NCI-H82 treated with DMSO at 0.1 percent for 48 hours (cell line): ENCODE measurements around the gene CTSW.
"Not testable (repeated sequence)": the region's sequence is repeated elsewhere in the genome, so short reads cannot be mapped to it uniquely, and the experiment has no call there.

Experiments
- DNase-seq: peaks from one replicate; lab custom pipeline; 2025; ENCODE audit not compliant: unreplicated experiment; lab: John Stamatoyannopoulos, UW

The CTSW gene

DNA sequence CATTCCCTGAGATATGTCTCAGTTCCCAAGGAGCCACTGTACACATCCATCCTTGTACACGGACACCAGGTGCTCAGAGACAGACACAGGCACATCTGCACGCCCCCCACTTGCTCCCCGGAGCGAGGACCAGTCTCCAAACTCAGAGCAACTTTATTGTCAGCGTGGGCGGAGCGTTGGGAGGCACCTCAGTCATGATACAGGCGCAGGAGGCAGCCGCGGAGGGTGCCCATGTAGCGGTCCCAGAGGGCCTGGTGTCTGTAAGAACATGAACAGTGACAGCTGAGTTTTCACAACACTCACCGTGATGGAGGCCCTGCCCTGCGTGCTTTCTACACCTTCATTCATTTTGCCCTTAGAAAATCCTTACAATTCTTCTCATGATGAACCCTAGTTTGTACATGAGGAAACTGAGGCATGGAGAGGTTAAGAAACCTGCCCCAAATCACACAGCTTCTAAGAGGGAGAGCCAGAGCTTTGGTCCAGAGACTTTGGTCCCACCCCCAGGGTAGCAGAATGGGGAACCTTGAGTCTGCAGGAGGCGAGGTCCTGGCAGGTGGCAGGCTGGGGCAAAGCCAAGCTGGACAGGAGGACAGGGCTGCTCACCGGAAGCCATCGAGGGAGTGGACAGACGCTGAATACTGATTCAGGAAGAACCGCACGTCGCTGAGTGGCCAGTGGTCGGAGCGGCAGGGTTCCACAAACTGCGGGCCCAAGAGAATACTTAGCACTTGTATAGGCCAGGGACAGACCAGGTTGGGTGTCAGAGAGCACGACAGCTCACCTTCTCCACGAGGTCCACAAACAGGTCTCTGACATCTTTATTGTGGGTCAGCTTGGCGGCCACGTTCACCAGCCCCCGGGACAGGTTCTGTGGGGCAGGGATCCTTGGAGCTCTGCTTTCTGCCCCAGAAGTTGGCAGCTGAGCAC, 4.4 kb downstream of the CTSW start:
- DNase-seq: no peak

DNA sequence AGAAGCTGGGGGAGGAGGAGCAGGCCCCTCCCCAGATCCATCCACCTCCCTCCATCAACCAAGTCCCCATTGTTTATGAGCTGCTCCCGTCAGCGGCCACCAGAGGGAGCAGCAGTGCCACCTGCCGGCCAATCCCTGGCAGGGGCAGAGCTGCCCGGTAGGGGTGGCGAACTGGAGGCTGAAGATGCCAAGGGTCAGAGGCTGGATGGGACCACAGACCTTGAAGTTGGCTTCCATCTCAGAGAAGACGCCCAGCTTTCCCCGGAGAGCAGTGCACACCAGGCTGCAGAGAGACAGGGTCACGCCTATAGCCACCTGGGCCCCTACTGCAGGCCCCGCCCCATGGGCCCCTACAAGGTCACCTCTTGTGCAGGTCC, 5.1 kb downstream of the CTSW start:
- peak; percentile 31 for DNase-seq

DNA sequence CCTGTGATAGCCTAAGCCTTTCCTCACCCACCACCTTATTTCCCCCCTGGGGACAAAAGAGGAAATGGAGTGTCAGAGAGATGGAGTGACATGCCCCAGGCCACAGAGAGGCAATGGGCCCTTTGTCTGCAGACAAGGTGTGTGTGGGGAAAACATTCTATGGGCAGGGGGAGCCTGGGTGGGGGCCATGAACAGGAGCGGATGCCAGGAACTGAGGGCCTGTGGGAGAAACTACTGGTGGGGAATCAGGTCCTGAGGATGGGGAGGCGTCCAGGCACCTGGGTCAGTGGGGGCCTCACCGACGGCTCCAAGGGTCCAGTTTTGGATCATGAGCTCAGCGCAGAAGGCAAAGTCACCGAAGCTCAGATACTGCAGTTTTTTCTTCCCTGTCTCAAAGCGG, 5.6 kb downstream of the CTSW start:
- DNase-seq: no peak

DNA sequence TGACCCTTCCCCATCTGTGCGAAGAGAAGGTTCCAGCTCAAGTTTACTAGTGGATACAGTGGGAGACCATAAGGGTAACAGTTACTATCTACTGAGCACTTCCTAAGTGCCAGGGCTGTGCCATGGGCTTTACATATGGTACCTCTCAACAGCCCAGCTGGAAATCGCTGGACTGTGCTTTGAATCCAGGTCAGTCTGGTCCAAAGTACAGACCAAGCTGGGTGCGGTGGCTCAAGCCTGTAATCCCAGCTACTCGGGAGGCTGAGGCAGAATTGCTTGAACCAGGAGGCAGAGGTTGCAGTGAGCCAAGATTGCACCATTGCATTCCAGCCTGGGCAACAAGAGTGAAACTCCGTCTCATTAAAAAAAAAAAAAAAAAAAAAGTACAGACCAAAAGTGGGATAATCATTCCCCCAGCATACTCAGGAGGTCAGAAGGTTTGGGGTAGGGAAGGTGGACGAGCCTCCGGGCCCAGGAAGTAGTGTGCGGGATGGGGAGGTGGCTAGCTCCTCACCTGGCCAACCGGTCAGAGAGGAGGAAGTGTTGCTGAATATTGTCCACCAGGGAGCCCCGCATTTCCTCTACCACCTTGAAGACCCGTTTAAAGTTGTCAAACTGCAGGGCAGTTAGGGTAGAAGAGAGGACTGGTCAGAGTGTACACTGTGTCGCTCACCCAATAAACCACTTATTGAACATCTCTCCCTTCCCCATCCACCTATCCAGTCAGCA, 6.3 kb downstream of the CTSW start:
- DNase-seq: no peak

DNA sequence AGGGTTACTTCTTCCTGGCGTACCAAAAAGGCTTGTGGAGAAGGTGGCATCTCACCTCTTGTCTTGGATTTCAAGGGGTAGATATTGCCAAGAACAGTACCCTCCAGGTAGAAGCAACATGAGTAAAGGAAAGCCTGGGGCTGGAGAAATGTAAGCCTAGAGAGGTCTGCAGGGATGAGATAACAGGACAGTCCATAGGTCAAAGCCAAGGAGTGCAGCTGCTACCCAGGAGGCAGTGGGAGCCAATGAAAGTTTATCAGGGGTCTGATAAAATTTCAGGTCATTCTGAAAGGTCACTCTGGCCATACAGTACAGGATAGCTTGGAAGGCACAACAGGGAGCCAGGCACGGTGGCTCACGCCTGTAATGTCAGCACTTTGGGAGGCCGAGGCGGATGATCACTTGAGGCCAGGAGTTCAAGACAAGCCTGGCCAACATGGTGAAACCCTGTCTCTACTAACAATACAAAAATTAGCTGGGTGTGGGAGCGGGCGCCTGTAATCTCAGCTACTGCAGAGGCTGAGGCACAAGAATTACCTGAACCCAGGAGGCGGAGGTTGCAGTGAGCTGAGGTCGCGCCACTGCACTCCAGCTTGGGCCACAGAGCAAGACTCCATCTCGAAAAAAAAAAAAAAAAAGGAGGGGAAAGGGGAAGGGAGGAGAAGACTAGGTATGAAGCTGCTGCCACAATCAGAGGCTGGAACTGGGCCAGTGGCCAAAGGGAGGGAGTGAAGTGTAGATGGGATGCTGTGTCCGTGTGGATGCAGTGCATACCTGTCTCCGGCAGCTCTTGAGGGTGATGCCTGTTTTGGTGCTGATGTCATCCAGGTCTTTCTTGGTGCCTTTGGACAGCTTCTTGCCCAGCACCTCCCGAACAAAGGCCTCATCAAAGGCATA, 7.4 kb downstream of the CTSW start:
- no peak for DNase-seq

DNA sequence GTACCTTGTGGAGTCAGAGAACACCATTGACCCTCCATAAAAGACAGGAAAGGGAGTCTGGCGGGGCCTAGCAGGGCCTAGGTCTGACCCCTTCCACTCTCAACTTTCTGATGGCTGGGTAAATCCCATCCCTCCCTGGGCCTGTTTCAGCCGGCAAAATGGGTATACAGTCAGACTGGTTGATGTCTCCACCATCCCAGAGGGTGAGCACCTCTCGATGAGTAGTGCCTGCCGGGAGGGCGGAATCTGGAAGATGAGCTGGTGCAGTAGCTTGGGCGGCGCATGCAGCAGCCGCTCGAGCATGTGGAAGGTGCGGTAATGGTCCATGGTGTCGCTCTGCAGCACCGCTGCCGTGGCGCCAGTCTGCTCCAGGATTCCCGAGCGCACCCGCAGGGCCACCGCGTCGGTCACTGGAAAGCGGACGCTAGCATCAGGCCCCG, 8.1 kb downstream of the CTSW start:
- no peak for DNase-seq

DNA sequence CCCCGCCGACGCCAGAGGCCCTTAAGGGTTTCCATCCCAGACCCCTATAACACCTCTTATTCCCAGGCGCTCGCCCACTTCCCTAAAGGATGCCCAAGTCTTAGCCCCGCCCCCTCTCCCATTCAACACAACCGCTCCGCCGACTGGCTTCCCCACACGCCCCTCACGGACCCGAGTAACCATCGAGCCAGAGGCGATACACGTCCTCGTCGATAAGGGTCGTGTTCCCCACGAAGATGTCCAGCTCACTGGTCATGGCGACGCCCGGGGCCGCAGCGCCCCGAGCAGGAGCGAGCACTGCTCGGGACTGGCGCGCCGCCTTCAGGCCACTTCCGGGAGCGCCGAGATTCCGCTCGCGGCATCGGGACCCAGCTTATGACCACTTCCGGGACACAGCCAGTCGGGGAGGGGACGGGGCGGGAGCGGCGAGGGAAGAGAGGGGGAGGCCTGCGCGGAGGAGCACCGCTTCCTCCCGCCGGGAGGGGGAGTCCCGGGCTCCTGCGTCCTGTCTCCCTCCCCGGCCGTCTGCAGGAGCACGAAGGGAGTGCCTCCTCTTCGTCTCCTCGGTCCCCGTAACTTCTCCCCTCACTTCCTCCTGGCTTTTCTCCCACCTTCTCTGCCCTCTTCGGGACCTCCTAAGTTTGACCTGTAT, 8.7 kb downstream of the CTSW start, which contains the start of gene FIBP:
TSS of gene FIBP (minus strand) at position 309 of the 652 bp plus-strand sequence. CDS start at position 256, 53 bp downstream.
- peak; percentile 76 for DNase-seq

DNA sequence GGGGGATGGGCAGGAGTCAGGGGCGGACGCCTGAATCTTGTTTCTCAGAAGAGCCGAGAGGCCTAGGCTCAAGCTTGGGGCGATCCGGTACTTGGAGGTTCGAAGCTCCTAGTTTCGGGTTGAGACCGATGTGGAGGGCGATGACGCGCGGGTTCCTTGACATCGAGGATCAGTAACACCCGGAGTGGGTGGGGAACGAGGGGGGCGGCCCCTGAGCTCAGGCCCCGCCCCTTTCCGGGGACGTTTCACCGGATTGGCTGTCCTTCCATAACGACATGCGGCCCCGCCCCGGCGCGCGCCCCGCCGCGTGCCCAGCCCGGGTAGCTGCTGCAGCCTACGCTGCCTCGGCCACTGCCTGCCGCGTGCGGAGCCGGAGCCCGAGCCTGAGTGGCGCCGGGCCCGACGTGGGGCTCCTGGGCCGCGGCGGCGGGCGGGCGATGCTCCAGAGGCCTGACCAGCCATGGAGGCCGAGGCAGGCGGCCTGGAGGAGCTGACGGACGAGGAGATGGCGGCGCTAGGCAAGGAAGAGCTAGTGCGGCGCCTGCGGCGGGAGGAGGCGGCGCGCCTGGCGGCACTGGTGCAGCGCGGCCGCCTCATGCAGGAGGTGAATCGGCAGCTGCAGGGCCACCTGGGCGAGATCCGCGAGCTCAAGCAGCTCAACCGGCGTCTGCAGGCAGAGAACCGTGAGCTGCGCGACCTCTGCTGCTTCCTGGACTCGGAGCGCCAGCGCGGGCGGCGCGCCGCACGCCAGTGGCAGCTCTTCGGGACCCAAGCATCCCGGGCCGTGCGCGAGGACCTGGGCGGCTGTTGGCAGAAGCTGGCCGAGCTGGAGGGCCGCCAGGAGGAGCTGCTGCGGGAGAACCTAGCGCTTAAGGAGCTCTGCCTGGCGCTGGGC, 10.9 kb downstream of the CTSW start, which contains the start of gene CCDC85B:
TSS of gene CCDC85B (plus strand) at position 350 of the 895 bp plus-strand sequence. CDS start at position 461, 111 bp downstream.
- peak; percentile 75 for DNase-seq

DNA sequence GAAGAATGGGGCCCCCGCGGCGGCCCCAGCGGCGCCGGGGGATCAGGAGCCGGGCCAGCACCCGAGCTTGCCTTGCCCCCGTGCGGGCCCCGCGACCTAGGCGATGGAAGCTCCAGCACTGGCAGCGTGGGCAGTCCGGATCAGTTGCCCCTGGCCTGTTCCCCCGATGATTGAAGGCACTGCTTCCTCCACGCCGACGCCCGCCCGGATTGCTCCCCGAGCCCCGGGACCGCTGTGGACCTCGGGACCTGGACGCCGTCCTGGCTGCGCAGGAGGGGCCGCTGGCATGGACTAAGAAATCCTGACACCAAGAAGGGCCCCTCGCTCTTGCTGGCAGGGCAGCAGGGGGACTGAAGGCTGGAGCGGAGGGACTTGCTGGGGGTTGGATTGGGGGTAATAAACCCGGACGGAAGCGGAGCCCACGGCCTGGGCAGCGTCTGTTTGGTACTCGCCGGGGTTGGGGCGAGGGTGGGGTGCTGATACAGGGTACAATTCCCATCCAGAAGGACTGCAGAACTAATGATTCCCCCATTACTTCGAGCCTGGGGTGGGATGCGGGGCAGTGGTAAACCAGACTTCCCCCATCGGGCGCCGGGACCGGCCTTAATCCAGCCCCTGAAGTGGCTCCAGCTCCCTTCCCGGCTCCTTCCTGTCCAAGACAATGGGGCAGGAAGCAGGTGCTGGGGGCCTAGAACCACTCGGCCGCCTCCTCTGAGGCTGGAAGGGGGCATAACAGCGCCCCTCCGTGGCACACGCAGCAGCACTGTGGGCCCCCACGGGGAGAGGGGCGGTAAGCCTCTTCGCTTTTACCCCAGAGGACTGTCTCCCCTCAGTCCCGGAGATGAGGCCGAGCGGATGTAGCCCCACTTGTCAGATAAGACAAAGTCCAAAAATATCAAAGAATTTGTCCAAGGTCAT, 11.8 kb downstream of the CTSW start:
- no peak for DNase-seq

DNA sequence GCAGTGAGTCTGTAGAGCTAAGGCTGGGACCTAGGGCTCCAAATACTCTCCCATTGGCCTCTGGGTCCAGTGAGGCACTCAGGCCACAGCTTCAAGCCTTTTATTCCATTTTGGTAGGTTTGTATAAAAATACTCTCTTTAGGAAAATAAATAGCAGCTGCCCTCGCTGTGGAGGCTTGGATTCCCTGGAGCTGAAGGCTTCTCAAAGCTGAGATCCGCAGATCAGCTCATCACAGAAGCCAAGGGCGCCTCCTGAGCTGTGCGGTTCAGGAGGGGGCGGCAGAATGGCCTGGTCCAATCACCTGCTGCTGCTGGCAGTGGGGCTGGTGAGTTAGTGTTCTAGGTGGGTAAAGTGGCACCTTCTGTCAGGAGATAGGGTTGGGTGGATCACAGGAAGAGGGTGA, 12.5 kb downstream of the CTSW start:
- not testable (repeated sequence) for DNase-seq

DNA sequence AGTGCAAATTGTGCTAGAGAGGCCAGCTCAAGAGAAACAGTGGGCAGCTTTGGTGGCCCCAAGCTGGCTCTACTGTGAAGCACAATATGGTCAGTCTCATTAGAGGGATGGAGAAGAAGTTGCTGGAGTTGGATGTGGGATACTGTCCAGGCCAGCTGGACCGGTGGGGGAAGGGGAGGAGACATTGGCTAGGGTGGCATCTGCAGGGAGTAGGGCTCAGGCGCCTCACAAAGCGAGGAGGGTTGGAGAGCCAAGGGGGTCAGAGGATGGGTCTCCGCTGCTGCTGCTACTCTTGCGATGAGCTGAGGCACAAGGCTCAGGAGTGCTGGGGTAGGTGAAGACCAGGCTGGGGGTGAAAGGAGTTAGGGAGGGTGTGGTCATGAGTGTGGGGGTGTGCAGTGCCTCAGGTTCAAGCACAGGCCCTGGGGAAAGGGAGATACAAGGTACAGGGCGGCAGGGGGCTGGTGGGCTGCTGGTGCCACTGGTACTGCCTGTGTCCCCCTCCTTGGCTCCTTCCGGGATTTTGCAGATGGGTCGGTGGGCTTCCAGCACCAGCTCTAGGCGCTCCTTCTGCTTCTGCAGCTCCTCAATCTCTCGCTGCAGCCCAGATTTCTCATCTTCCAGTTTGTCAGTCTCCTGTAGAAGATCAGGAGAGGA, 13.2 kb downstream of the CTSW start:
- no peak for DNase-seq

DNA sequence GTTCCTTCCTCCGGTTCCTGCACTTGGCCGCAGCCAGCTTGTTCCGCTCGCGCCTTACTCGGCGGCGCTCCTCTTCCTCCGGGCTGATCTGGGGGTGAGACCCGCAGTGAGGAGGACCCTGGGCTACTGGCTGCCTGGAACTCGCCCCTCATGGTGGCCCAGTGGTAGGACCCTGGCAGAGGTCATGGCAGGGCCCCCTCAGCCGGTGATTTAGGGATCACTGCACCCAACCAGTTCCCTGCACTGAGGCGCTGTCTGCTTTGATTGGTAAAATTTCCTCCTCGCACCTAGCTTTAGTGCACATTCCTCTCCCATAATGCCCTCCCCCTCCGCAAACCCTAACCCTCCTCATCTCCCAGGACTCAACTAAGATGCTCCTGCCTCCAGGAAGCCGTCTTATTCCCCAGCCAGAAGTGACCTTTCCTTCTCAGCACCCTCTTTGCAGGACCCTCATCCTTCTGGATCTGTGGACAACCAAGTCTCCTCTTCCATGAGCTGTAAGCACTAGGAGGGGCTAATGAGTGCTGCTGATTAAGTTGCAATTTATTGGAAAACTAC, 14.5 kb downstream of the CTSW start:
- no peak for DNase-seq

DNA sequence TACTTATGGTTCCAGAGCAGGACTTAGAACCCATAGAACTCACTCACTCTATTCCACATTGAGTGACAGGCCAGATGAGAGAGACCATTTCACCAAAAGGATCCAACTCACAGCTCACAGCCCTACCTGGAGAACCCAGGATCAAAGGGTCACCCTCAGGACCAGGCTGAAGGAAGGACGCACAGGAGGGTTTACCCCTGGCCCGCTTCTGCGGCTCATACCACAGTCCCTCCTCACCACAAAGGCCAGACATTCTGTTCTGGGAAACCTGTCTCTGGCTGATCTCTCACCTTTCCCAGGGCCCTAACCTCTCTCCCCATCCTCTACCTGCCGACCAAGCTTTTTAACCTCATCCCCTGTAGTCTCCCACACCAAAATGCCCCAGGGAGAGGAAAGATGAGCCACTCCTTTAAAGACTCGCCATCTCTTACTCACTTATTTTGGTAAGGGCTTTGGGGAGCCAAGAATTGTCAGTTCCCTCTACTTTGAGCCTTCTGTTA, 15.9 kb downstream of the CTSW start:
- no peak for DNase-seq

DNA sequence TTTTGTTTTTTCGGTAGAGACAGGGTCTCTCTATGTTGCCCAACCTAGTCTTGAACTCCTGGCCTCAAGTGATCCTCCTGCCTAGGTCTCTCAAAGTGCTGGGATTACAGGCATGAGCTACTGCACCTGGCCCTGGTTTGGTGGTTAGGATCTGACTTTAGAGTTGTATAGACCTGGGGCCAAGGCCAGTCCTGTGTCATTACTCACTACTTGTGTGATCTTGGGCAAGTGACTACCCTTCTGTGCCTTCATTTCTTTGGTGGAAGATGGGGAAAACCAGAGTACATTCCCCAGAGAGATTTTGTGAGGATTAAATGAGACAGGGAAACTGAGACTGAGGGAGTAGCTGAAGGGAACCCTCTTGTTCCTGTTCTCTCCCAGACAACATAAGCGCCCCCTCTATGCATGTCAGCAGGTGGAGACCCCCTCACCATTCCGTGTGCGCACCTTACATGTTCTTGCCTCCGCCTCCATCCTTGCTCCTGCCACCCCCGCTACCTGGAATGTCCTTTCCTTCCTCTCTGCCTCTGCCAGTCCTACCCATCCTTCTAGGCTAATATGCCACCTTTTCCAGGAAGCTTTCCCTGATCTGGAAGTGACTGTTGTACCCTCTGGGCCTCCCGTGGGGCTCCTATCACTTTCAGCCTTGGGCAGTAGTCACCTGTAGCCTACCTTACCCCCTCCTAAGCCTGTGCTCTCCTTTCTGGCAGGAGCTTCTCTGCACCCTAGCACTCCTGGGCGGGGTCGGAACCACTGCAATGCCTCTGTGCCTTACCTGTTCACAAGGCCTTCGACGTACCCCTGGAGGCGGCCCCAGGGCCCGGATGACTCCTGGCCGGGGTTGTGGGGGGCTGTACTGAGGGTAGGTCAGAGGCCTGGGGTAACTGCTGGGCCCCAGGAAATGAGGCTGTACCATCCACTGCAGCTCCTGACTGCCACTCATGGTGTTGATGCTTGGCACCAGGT, 16.7 kb downstream of the CTSW start:
- DNase-seq: no peak

DNA sequence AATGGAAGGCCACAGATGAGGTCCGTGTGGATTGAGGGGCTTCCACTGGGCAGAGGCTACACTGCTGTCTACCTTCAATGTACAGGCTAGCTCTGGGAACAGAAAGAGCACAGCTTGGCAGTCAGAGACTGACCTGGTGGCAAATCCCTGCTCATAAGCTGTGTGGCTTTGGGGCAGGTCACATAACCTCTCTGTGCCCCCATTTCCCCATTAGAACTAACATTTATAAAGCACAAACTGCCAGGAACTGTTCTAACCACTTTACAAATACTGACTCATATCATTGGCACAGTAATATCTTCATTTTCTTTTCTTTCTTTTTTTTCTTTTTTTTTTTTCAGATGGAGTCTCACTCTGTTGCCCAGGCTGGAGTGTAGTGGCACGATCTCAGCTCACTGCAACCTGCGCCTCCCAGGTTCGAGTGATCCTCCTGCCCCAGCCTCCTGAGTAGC, 17.4 kb downstream of the CTSW start:
- DNase-seq: no peak
